ENCODE results near the gene IL17F. TPM values are rescaled to one million over a fixed set of nuclear protein-coding genes. Genes with fewer than 3 reads are reported as not detected.
A peak's percentile ranks its signal among the peaks of the same experiment; 100 is the strongest.

The IL17F gene
- total RNA-seq, 2 experiments from 2014 or later, result not detected

DNA sequence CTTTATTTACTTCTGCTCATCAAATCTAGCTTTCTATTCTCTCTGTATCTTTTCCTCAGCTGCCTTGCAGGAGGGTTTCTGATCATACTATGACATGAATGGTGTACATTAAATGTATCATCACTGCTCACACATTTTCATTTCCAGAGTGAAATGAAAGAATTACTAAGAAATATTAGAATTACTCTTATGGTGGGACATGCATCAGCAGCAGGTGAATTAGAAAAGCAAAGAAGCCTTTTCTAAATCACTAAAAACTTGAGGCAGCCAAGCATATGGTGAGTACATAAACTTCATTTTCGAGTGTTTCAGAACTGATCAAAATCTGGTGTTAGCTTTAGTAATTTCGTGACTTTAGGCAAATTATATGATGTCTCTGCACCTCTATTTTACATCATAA lies 34.5 kb downstream of the IL17F start:
- no peak overlapping the region for H3K27ac ChIP-seq (ENCODE audit: low read depth, low read length, poor library complexity, severe bottlenecking)
- ChIA-PET POLR2A (no interaction called here), CTCF (ENCODE audit: unreplicated experiment) (no interaction called here)

DNA sequence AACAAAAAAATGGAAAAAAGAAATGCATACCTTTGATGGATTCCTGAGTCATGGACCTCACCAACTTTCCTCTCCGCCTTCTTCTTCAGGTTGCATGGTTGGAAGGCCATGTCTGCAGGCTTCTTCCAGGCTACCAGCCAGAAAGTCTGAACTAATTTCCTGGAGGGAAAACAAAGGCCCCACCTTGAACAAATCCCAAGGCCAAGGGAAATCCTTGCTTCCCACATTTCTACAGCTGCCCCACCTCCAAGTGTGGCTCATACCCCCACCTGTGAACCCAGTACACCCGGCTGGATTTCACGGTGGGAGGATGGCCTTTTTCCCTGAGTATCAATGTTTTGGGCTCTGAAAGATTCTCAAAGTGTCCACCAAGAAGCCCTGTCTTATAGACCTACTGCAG lies 35.7 kb downstream of the IL17F start:
- DNase-seq (ENCODE audit: low spot score), result no peak
- Histone ChIP-seq H3K4me2 (ENCODE audit: low read length) (no peak overlapping the region), H3K9me2 (ENCODE audit: insufficient read depth, low read length) (no peaks in the 10 kb centered on the region), H3K9me3 (ENCODE audit: low read length) (no peaks in the 10 kb centered on the region), H2AFZ (ENCODE audit: low read length) (no peak overlapping the region), H3K4me1 (ENCODE audit: insufficient read depth, low read length, poor library complexity, severe bottlenecking) (no peaks in the 10 kb centered on the region), H3K36me3 (ENCODE audit: insufficient read depth, low read length) (no peaks in the 10 kb centered on the region), H4K20me1 (ENCODE audit: insufficient read depth, low read length) (no peaks in the 10 kb centered on the region), H3K79me2 (ENCODE audit: insufficient read depth, low read depth, low read length) (no peaks in the 10 kb centered on the region), H3K4me3 (ENCODE audit: low read depth, low read length, poor library complexity, severe bottlenecking) (no peak overlapping the region), H3K27ac (ENCODE audit: low read depth, low read length, poor library complexity, severe bottlenecking) (no peak overlapping the region)
- no TSS peak for BruUV-seq (replicated peaks)
- ChIA-PET POLR2A (interaction anchor here (0.6 to 1.2 kb wide), 2 partner anchors 9 to 101 kb away, joined by 5 read pairs; no protein-coding TSS in a partner anchor), CTCF (ENCODE audit: unreplicated experiment) (no interaction called here)
- intact Hi-C loops (cut with micrococcal nuclease; ENCODE audit: unreplicated experiment), result no loop called here
- no peak for TF ChIP-seq EZH2phosphoT487 (IDR thresholded peaks at IDR 0.05; ENCODE audit: borderline replicate concordance, low read depth, low read length)
- TF ChIP-seq, protein P1, sequence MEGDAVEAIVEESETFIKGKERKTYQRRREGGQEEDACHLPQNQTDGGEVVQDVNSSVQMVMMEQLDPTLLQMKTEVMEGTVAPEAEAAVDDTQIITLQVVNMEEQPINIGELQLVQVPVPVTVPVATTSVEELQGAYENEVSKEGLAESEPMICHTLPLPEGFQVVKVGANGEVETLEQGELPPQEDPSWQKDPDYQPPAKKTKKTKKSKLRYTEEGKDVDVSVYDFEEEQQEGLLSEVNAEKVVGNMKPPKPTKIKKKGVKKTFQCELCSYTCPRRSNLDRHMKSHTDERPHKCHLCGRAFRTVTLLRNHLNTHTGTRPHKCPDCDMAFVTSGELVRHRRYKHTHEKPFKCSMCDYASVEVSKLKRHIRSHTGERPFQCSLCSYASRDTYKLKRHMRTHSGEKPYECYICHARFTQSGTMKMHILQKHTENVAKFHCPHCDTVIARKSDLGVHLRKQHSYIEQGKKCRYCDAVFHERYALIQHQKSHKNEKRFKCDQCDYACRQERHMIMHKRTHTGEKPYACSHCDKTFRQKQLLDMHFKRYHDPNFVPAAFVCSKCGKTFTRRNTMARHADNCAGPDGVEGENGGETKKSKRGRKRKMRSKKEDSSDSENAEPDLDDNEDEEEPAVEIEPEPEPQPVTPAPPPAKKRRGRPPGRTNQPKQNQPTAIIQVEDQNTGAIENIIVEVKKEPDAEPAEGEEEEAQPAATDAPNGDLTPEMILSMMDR (conservative IDR thresholded peaks at IDR 0.05; ENCODE audit: low read length), result no peak

More for the DNA sequence above, 34.5 kb downstream of the IL17F start:
- Histone ChIP-seq H3K36me3 (ENCODE audit: insufficient read depth, low read length) (no peaks in the 10 kb centered on the region), H3K9me3 (ENCODE audit: low read length) (no peaks in the 10 kb centered on the region), H3K79me2 (ENCODE audit: insufficient read depth, low read depth, low read length) (no peaks in the 10 kb centered on the region), H3K4me2 (ENCODE audit: low read length) (no peak overlapping the region), H3K4me3 (ENCODE audit: low read depth, low read length, poor library complexity, severe bottlenecking) (no peak overlapping the region), H4K20me1 (ENCODE audit: insufficient read depth, low read length) (no peaks in the 10 kb centered on the region), H3K4me1 (ENCODE audit: insufficient read depth, low read length, poor library complexity, severe bottlenecking) (no peaks in the 10 kb centered on the region), H3K9me2 (ENCODE audit: insufficient read depth, low read length) (no peaks in the 10 kb centered on the region), H2AFZ (ENCODE audit: low read length) (no peak overlapping the region)
- no peak for TF ChIP-seq EZH2phosphoT487 (IDR thresholded peaks at IDR 0.05; ENCODE audit: borderline replicate concordance, low read depth, low read length)
- TF ChIP-seq, protein P1 (conservative IDR thresholded peaks at IDR 0.05; ENCODE audit: low read length), result no peak
- intact Hi-C loops (cut with micrococcal nuclease; ENCODE audit: unreplicated experiment), result no loop called here
- no TSS peak for BruUV-seq (replicated peaks)
- DNase-seq (ENCODE audit: low spot score), result no peak

DNA sequence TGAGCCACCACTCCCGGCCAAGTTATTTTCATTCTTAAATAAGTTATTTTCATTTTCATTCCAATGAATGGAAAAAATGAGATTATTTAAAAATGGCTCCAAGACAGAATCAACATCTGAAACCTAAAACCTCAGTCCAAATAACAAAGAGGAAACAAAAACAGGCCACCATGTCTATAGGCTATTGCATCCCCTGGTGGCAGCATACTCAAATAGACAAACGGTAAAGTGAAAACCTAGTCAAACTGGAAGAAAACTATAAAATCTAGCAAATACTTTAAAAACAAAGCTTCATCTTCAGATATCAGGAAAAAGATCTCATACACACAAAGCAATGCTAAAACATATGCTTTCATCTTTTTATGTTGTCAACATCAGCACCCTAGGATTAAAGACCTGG lies 37.2 kb downstream of the IL17F start:
- H3K9me3 ChIP-seq (ENCODE audit: low read length), result no peaks in the 10 kb centered on the region
- CTCF ChIA-PET (ENCODE audit: unreplicated experiment), result no interaction called here
- no peak overlapping the region for H3K4me3 ChIP-seq (ENCODE audit: low read depth, low read length, poor library complexity, severe bottlenecking)
- H3K4me2 ChIP-seq (ENCODE audit: low read length), result no peak overlapping the region
- no peak overlapping the region for H3K27ac ChIP-seq (ENCODE audit: low read depth, low read length, poor library complexity, severe bottlenecking)
- no peak overlapping the region for H2AFZ ChIP-seq (ENCODE audit: low read length)
- no peaks in the 10 kb centered on the region for H3K79me2 ChIP-seq (ENCODE audit: insufficient read depth, low read depth, low read length)
- POLR2A ChIA-PET, result no interaction called here
- BruUV-seq (replicated peaks), result no TSS peak
- no peaks in the 10 kb centered on the region for H3K36me3 ChIP-seq (ENCODE audit: insufficient read depth, low read length)
- no peak for DNase-seq (ENCODE audit: low spot score)
- TF ChIP-seq EZH2phosphoT487 (IDR thresholded peaks at IDR 0.05; ENCODE audit: borderline replicate concordance, low read depth, low read length), result no peak
- TF ChIP-seq, protein P1 (conservative IDR thresholded peaks at IDR 0.05; ENCODE audit: low read length), result peak; percentile 30; the same call in 1 of the 2 replicates
- intact Hi-C loops (cut with micrococcal nuclease; ENCODE audit: unreplicated experiment), result no loop called here
- H3K9me2 ChIP-seq (ENCODE audit: insufficient read depth, low read length), result no peaks in the 10 kb centered on the region
- no peaks in the 10 kb centered on the region for H3K4me1 ChIP-seq (ENCODE audit: insufficient read depth, low read length, poor library complexity, severe bottlenecking)
- no peaks in the 10 kb centered on the region for H4K20me1 ChIP-seq (ENCODE audit: insufficient read depth, low read length)
